ENCODE data around the gene PKIG. TPM values are rescaled to one million over a fixed set of nuclear protein-coding genes. Genes with fewer than 3 reads are reported as not detected.
A peak's percentile ranks its signal among the peaks of the same experiment; 100 is the strongest.

PKIG gene
- total RNA-seq, 4 donors from 2014 or later: 72.9 to 153 (median 100) TPM

DNA sequence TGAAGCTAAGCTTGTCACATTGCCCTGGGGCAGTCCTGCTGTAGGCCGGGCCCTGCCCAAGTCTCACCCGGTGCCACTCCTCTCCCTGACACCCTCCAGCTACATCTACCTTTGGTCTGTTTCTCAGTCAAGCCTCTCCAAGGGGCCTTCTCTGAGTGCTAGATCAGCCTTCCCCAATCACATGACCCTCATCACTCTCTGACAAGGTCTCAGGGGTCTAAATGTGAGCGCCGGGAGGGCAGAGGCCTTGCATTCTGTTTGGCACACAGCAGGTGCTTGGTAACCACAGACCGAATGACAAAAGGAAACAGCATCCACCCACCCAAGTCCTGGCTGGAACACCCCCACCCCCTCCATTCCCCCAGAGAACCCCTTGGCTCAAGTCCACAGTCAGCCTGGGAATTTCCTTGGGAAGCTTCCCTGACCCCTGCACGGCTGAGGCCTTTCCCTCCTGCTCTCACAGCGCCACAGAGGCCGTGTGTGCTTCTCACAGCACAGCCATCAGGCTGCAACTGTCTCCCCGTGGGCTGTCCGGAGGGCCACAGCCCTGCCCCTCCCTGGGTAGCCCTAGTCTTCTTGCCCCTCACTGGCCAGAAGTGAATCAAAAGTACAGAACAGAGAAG is 32.9 kb downstream of the PKIG start:
- in situ Hi-C loops (cut with MboI; ENCODE audit: low sequenced_read_pairs in 4 of 4): loop anchor here (10.0 to 25.0 kb wide), 3 partner anchors 228 to 403 kb away; partner anchors contain the start of gene OSER1 (in 3 of the 4)
- peaks cover 3 to 54% of the 10 kb centered on the region in 2 donors for H3K36me3 ChIP-seq
- peaks cover 33 to 41% of the 10 kb centered on the region in 2 donors for H3K4me1 ChIP-seq
- intact Hi-C loops (cut with DNase I; ENCODE audit: low total_unique reads): no loop called here
- H3K27me3 ChIP-seq: no peaks in the 10 kb centered on the region
- no peaks in the 10 kb centered on the region for H3K9me3 ChIP-seq
- no peak for DNase-seq
- peak overlapping the region; percentile 66 to 82 (median 75) for H3K27ac ChIP-seq
- ATAC-seq: no peak
- no peak overlapping the region for H3K4me3 ChIP-seq
- no peak for TF ChIP-seq POLR2A (IDR thresholded peaks at IDR 0.05)
- TF ChIP-seq, protein P1, sequence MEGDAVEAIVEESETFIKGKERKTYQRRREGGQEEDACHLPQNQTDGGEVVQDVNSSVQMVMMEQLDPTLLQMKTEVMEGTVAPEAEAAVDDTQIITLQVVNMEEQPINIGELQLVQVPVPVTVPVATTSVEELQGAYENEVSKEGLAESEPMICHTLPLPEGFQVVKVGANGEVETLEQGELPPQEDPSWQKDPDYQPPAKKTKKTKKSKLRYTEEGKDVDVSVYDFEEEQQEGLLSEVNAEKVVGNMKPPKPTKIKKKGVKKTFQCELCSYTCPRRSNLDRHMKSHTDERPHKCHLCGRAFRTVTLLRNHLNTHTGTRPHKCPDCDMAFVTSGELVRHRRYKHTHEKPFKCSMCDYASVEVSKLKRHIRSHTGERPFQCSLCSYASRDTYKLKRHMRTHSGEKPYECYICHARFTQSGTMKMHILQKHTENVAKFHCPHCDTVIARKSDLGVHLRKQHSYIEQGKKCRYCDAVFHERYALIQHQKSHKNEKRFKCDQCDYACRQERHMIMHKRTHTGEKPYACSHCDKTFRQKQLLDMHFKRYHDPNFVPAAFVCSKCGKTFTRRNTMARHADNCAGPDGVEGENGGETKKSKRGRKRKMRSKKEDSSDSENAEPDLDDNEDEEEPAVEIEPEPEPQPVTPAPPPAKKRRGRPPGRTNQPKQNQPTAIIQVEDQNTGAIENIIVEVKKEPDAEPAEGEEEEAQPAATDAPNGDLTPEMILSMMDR (IDR thresholded peaks at IDR 0.05 in 4 of 5, conservative IDR thresholded peaks at IDR 0.05 in 1 of 5): no peak

DNA sequence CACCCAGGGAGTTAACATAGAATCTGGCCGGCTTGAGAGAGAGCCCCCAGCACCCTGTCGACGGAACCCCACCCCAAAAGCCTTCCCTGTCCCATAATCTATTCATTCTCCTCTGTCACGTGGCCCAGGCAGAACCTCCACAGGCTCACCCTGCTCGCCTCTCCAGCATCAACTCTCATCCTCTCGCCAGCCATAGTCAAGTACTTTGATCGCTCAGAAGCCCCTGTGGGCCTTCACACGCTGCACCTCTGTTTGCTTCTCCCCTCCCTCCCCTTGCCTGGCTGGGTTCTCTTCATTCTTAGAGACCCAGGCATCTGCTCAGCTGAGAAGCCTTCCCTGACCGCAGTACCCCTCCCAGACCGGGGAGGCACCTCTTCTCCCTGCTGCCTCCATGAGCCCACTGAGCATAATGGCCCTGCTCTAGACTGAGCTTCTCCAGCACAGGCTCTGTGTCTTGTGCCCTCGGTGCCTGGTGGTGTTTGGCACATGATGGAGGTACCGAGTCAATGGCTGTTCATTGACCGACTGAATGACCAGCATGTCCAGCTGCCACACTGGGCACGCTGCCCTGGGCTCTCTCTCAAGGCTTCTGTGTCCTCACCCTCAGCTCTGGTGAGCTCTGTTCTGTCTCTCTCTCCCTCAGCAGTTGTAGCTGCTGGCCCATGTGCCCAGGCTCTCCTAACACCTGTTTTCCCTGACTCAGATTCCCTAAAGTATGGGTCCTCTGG is 33.7 kb downstream of the PKIG start:
- ATAC-seq: peak; percentile 35 to 73
- Histone ChIP-seq H3K27ac (peak overlapping the region; percentile 66 to 82 (median 75)), H3K4me1 (peaks cover 25 to 34% of the 10 kb centered on the region in 2 donors), H3K27me3 (no peaks in the 10 kb centered on the region), H3K36me3 (peaks cover 3 to 54% of the 10 kb centered on the region in 2 donors), H3K9me3 (no peaks in the 10 kb centered on the region), H3K4me3 (no peak overlapping the region)
- in situ Hi-C loops (cut with MboI; ENCODE audit: low sequenced_read_pairs in 4 of 4): loop anchor here (10.0 to 25.0 kb wide), 3 partner anchors 229 to 404 kb away; partner anchors contain the start of gene OSER1 (in 3 of the 4)
- TF ChIP-seq, protein P1 (IDR thresholded peaks at IDR 0.05 in 4 of 5, conservative IDR thresholded peaks at IDR 0.05 in 1 of 5): no peak
- TF ChIP-seq POLR2A (IDR thresholded peaks at IDR 0.05): peak in 1 of 2 donors; percentile 7
- peak in 1 of 2 donors; percentile 85 for DNase-seq
- intact Hi-C loops (cut with DNase I; ENCODE audit: low total_unique reads): no loop called here

DNA sequence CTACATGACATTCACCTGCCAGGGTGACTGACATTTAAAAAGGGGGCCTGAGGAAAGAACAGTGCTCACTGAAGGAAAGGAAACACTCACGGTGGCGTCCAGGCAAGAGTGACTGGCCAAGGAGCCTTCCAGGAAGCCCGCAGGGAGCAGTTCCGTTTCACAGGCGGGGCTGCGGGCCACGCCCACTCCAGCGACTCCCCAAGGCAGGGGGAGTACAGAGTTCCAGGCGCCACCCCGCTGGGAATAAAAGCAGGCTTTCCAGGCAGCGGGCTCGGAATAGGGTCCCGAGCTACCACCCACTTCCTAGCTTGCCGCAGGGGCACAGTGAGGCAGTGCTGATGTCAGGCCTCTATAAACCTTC is 34.2 kb downstream of the PKIG start:
- Histone ChIP-seq H3K9me3 (no peaks in the 10 kb centered on the region), H3K27me3 (no peaks in the 10 kb centered on the region), H3K27ac (peak overlapping the region; percentile 66 to 82 (median 75)), H3K4me3 (no peak overlapping the region), H3K36me3 (peaks cover 3 to 54% of the 10 kb centered on the region in 2 donors), H3K4me1 (peaks cover 23 to 29% of the 10 kb centered on the region in 2 donors)
- intact Hi-C loops (cut with DNase I; ENCODE audit: low total_unique reads) (no loop called here), in situ Hi-C loops (cut with MboI; ENCODE audit: low sequenced_read_pairs in 4 of 4) (loop anchor here (10.0 to 25.0 kb wide), 3 partner anchors 229 to 404 kb away; partner anchors contain the start of gene OSER1 (in 3 of the 4))
- ATAC-seq (no peak), DNase-seq (no peak)
- TF ChIP-seq, protein P1 (IDR thresholded peaks at IDR 0.05 in 4 of 5, conservative IDR thresholded peaks at IDR 0.05 in 1 of 5): no peak
- peak in 1 of 2 donors; percentile 32 for TF ChIP-seq POLR2A (IDR thresholded peaks at IDR 0.05)

DNA sequence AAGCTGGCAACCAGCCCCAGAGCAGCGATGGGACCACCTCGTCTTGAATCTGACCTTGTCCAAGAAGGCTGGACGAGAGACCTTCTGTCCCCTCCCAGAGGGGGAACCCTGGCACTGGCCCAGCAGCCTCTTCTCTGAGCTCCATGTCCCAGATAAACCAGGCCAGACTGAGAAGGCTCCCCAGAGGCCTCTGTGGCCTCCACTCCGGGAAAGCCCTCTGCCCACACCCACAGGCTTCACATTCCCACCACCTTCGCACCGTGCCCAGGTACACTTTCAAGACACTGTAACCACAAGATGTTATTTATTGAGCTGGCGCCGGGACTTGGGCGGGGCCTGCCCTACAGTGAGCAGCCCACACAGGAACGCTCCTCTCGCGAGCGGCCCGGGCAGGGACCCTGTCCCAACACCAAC is 35.9 kb downstream of the PKIG start:
- H3K27me3 ChIP-seq: no peaks in the 10 kb centered on the region
- intact Hi-C loops (cut with DNase I; ENCODE audit: low total_unique reads) (no loop called here), in situ Hi-C loops (cut with MboI; ENCODE audit: low sequenced_read_pairs in 4 of 4) (loop anchor here (10.0 to 25.0 kb wide), 3 partner anchors 231 to 406 kb away; partner anchors contain the start of gene OSER1 (in 3 of the 4))
- no peak overlapping the region for H3K4me3 ChIP-seq
- DNase-seq: no peak
- no peak for TF ChIP-seq POLR2A (IDR thresholded peaks at IDR 0.05)
- TF ChIP-seq, protein P1 (IDR thresholded peaks at IDR 0.05 in 4 of 5, conservative IDR thresholded peaks at IDR 0.05 in 1 of 5): no peak
- peaks cover 23 to 29% of the 10 kb centered on the region in 2 donors for H3K4me1 ChIP-seq
- H3K27ac ChIP-seq: peak overlapping the region in 2 of 4 donors; percentile 5 to 82
- H3K9me3 ChIP-seq: no peaks in the 10 kb centered on the region
- no peak for ATAC-seq
- H3K36me3 ChIP-seq: peaks cover 3 to 54% of the 10 kb centered on the region in 2 donors

Data from gastrocnemius medialis (tissue), 4 donors.